Hypothalamus (tissue), 51 donors: ENCODE results near the gene DBF4B.

Experiments
- DNase-seq, 51 donors: peaks; one replicate each; lab custom pipeline; 2025; lab: John Stamatoyannopoulos, UW

The DBF4B gene

DNA sequence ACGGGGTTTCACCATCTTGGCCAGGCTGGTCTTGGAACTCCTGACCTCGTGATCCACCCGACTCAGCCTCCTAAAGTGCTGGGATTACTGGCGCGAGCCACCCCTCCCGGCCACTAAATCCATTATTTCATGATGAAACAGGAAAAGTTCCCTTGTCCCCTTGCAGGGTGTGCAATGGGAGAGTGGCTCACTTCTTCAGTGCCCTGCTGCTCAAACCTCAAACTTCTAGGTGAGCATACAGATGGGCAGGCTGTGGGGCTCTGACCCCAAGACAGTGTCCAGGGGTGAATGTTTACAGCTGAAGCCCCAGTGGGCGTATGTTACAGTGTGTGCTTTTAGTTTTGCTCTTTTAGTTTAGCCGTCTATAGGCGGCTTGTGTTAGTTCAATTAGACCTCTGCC, 87.0 kb downstream of the DBF4B start:
- DNase-seq, result no peak

DNA sequence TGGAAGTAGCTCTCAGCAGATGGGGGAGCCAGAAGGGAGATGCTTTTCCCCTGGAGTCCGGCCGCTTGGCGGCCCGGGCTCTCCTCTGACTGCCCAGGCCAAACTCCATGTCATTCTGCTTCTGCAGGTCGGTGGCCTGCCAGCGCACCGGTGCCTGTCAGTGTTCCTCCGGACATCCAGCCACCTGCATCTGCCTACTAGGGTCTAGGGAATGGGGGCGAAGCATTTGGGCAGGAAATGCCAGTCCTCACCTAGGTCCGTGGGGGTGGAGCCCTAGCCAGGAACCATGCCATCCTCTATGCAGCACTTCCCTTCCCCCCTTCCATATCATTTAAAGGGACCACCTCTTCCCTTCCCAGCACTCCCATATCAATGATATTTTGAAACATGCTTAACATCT, 87.5 kb downstream of the DBF4B start:
- DNase-seq, result no peak

DNA sequence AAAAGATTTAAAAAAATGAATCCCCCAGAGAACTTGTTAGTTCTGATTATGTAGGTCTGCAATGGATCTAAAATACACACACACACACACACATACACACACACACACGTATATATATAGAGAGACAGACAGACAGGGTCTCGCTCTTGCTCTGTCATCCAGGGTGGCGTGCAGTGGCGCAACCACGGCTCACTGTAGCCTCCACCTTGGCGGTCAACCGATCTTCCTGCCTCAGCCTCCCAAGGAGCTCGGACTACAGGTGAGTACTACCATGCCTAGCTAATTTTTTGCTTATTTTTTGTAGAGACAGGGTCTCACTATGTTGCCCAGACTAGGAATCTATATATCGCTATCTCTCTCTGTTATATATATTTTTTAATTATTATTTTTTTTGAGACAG, 88.3 kb downstream of the DBF4B start:
- DNase-seq, result no peak

DNA sequence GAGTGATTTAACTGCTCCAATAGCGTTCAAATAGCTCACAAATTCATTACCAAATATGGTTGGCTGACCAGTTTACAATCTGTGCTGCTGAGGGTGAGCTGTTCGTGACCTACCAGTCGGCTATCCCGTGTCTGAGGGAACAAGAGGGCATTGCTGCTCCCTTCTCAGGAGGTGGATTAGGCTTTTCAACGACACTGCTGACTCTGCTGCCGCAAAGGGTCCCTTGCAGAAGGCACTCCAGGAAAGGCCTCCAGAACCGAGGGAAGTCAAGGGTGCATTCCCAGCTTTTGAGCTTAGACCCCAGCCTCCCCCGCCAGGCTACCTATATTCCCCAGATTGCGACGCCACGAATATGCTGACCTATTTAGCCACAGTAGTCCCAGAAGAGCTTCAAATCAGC, 89.3 kb downstream of the DBF4B start:
- no peak for DNase-seq

DNA sequence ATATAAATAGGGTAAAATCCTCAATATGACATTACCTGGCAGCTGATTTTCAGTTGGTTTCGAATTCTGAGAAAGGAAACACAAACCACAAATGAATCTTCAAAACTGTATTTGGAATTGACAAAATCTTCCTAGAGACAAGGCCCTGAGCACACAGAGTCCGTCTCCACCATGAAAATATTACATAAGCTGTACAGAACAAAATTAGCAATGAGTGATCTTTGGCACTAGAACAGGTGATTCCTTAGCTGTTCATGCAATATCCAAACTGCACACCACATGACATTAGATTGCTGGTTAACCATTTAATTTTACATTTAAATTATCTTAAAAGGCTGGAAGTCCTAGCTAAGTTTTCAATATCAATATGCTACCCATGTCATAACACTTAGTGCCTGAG, 89.9 kb downstream of the DBF4B start:
- no peak for DNase-seq
